ENCODE measurements around the gene RPTOR.

The RPTOR gene

DNA sequence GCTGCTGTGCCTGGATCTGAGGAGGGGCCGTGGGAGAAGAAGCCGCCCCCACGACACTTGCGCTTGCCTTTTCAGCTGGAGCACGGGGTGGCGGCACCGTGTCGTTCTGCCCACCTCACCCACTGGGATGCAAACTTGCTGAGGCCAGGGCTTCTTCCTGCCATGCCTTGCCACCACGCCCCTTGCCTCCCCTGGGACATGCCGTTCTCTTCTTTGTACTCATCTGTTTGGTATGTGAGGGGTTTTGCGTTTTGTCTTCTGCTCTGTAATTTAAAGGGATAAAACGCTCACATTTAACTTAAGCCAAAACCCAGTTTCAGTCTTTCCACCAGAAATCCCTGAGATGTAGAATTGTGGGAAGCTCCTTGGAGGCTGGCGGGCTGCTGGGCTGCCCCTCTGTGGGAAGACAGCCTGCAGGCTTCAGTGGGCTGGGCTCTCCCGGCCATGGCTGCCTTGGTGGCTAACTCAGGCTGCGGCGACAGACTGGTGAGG, 180.2 kb downstream of the RPTOR start:
- TF ChIP-seq, protein P1, sequence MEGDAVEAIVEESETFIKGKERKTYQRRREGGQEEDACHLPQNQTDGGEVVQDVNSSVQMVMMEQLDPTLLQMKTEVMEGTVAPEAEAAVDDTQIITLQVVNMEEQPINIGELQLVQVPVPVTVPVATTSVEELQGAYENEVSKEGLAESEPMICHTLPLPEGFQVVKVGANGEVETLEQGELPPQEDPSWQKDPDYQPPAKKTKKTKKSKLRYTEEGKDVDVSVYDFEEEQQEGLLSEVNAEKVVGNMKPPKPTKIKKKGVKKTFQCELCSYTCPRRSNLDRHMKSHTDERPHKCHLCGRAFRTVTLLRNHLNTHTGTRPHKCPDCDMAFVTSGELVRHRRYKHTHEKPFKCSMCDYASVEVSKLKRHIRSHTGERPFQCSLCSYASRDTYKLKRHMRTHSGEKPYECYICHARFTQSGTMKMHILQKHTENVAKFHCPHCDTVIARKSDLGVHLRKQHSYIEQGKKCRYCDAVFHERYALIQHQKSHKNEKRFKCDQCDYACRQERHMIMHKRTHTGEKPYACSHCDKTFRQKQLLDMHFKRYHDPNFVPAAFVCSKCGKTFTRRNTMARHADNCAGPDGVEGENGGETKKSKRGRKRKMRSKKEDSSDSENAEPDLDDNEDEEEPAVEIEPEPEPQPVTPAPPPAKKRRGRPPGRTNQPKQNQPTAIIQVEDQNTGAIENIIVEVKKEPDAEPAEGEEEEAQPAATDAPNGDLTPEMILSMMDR (IDR thresholded peaks at IDR 0.05; ENCODE audit: extremely low read depth, missing control alignments): no peak
- DNase-seq (ENCODE audit: low spot score): no peak

DNA sequence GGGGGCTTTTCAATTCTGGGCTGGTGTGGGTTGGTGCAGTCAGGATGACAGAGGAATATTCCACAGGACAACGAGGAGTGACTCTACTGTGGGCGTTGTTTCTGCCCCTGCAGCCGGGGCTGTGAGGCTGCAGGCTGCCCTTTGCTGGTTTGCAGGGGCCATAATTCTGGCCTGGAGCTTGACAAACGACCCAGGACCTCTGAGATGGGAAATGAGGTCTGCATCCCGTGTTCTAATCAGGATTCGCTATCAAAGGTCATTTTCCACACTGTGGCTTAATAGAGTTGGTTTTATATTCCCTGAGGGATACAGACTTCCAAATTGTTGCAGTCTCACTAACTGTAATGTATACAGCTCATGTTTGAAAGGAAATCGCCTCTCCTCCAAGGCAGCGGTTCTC, 180.9 kb downstream of the RPTOR start:
- TF ChIP-seq, protein P1 (IDR thresholded peaks at IDR 0.05; ENCODE audit: extremely low read depth, missing control alignments): no peak
- DNase-seq (ENCODE audit: low spot score): no peak

DNA sequence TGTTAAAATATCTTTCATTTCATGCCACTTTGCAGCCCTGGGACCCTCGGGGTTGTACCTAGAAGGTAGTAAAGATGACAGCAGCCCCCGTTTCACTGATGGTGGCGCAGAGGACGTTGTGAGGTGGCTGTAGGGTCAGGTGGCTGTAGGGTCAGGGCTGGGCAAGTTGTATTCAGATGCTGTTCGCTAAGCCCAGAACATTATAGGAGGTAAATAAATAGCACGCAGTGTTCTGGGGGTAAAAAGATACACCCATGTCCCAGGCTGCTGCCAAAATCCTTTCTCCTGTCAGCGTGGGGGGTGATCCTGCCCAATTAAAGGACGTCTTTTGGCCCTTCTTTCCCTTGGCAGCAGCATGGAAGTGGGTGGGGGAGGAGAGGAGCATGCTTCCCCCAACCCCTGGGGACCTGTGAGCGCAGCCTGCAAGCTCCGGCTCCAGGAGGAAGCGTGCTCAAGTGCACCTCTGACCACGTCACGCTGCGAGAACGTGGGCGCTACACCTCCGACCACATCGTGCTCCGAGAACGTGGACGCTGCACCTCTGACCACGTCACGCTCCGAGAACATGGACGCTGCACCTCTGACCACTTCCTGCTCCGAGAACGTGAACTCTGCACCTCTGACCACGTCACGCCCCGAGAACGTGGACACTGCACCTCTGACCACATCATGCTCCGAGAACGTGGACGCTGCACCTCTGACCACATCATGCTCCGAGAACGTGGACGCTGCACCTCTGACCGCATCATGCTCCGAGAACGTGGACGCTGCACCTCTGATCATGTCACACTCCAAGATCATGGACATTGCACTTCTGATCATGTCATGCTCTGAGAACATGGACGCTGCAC, 182.1 kb downstream of the RPTOR start:
- DNase-seq (ENCODE audit: low spot score): no peak
- TF ChIP-seq, protein P1 (IDR thresholded peaks at IDR 0.05; ENCODE audit: extremely low read depth, missing control alignments): no peak

DNA sequence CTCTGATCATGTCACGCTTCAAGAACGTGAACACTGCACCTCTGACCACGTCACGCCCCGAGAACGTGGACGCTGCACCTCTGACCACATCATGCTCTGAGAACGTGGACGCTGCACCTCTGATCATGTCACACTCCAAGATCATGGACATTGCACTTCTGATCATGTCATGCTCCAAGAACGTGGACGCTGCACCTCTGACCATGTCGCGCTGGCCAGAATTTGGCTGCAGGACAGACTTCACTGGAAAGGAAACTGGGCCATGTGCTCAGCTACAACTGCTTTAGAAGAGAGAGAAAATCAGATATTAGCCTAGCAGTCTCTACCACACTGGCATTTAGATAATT, 182.7 kb downstream of the RPTOR start:
- TF ChIP-seq, protein P1 (IDR thresholded peaks at IDR 0.05; ENCODE audit: extremely low read depth, missing control alignments): no peak
- no peak for DNase-seq (ENCODE audit: low spot score)

DNA sequence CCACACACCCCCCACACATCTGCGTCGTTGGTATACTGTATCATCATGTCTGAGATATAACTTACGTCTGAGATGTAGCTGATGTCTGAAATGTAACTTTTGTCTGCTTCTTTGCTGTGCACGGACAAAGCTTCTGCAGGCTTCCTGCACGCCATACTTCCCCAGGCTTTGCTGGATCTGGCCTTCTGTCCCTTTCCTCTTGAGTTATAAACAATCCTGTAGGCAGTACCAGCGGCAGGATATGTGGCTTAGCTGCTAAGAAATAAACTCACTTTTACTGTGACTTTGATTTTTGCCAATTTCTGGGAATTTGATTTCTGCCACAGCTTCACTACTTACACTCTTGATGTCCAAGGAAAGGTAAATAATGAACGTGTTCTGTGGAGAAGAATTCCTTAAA, 184.4 kb downstream of the RPTOR start:
- DNase-seq (ENCODE audit: low spot score): no peak
- TF ChIP-seq, protein P1 (IDR thresholded peaks at IDR 0.05; ENCODE audit: extremely low read depth, missing control alignments): no peak

DNA sequence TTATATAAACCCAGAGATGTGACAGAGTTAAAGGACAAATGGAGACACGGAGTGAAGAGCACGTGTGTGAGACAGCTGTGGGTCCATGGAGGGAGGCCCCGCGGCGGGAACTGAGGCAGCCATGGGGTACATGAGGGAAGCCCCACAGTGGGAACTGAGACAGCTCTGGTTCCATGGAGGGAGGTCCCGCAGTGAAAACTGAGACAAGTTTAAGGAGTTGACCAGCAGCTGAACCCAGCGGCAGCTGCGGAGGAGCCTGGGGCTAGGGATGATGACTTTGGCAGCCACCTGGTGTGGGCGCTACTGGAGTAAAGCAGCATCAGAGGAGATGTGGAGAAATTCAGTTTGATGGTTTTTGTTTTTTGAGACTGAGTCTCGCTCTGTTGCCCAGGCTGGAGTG, 185.1 kb downstream of the RPTOR start:
- DNase-seq (ENCODE audit: low spot score): no peak
- TF ChIP-seq, protein P1 (IDR thresholded peaks at IDR 0.05; ENCODE audit: extremely low read depth, missing control alignments): no peak

DNA sequence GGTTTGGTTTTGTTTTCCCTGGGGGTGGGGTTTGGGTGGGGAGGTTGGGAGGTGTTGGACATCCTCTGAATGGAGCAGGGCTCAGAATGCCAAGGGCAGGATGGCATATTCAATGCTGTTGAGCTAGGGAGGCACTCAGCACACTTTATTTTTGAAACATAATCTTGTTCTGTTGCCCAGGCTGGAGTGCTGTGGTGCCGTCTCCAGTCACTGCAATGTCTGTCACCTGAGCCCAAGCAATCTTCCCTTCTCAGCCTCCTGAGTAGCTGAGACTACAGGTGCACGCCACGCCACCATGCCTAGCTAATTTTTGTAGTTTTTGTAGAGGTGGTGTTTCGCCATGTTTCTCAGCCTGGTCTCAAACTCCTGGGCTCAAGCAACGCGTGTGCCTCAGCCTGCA, 186.1 kb downstream of the RPTOR start:
- DNase-seq (ENCODE audit: low spot score): no peak
- TF ChIP-seq, protein P1 (IDR thresholded peaks at IDR 0.05; ENCODE audit: extremely low read depth, missing control alignments): no peak

Measured in GM20000 (cell line).